GM12878 (cell line): ENCODE results near the gene WDR59. TPM values are rescaled to one million over a fixed set of nuclear protein-coding genes. Genes with fewer than 3 reads are reported as not detected.

Source experiments
- ATAC-seq: fragments of 200-7000 bp; cut with Tn5 transposase; 3 replicates; pipeline ENCODE4 v1.9.1; 2020; ENCODE audit warnings: mild to moderate bottlenecking, moderate library complexity
- BruUV-seq: library from RNA; stranded (reverse); fragments of 400-500 nt; replicated peaks from 2 replicates; lab custom pipeline; 2021; lab: Mats Ljungman, UMichigan
- CTCF ChIA-PET: fragments of 300-600 bp; sonication (Branson Sonifier 250); formaldehyde crosslinking; extraction: SDS; loops from one replicate; lab custom pipeline; 2021; ENCODE audit warnings: inconsistent platforms; lab: Yijun Ruan, JAX
- POLR2A ChIA-PET: fragments of 350-600 bp; formaldehyde crosslinking; extraction: SDS; loops from one replicate; lab custom pipeline; 2021; ENCODE audit warnings: inconsistent platforms; lab: Charles Lee
- RAD21 ChIA-PET: fragments of 300-600 bp; sonication (Branson Sonifier 250); formaldehyde crosslinking; loops from one replicate; lab custom pipeline; 2023; ENCODE audit warnings: antibody characterized with exemption; ENCODE audit not compliant: unreplicated experiment; lab: Charles Lee
- SMC1A ChIA-PET: fragments of 300-600 bp; sonication (Branson Sonifier 250); formaldehyde crosslinking; loops from one replicate; lab custom pipeline; 2023; ENCODE audit not compliant: unreplicated experiment, uncharacterized antibody; lab: Charles Lee
- DNase-seq: peaks from one replicate; pipeline ENCODE4 v3.0.0-alpha.2; 2011; ENCODE audit warnings: low read depth, low spot score
- FAIRE-seq: peaks from 3 replicates; lab custom pipeline; 2011; peaks lifted over from hg19 to GRCh38; lab: Jason Lieb, UNC
- H2AFZ ChIP-seq: 2 replicates; pipeline ENCODE4 v1.6.0; 2011; ENCODE audit warnings: low read depth, low read length, control low read depth; ENCODE audit not compliant: control insufficient read depth
- H3K27ac ChIP-seq: 2 replicates; pipeline ENCODE4 v1.5.1; 2011; ENCODE audit warnings: control low read depth; ENCODE audit not compliant: control insufficient read depth, insufficient read depth
- H3K27me3 ChIP-seq, 2 experiments: replicated peaks in 1 of 2; 2 replicates each; pipeline versions ENCODE4 v1.6.0 to v1.6.1; 2011; ENCODE audit warnings: low read length in 1 of 2; ENCODE audit not compliant: control insufficient read depth in 2 of 2, insufficient read depth in 2 of 2
- H3K36me3 ChIP-seq, 2 experiments: 2 replicates each; pipeline ENCODE4 v1.5.1; 2011; ENCODE audit warnings: low read length in 1 of 2; ENCODE audit not compliant: control insufficient read depth in 2 of 2, insufficient read depth in 2 of 2
- H3K4me1 ChIP-seq: 2 replicates; pipeline ENCODE4 v1.6.1; 2011; ENCODE audit warnings: mild to moderate bottlenecking, low read length, moderate library complexity, mixed read lengths; ENCODE audit not compliant: control insufficient read depth, insufficient read depth
- H3K4me2 ChIP-seq: 2 replicates; pipeline ENCODE4 v1.6.0; 2011; ENCODE audit warnings: control low read depth; ENCODE audit not compliant: control insufficient read depth, insufficient read depth
- H3K4me3 ChIP-seq: fragments of 200-600 bp; sonication (generic); 2 replicates; pipeline ENCODE4 v1.5.1; 2016
- H3K79me2 ChIP-seq: 2 replicates; pipeline ENCODE4 v1.6.0; 2011; ENCODE audit warnings: low read length; ENCODE audit not compliant: control insufficient read depth, insufficient read depth
- H3K9ac ChIP-seq: 2 replicates; pipeline ENCODE4 v1.8.0; 2011; ENCODE audit warnings: low read length, control low read depth, mixed read lengths; ENCODE audit not compliant: control insufficient read depth, insufficient read depth
- H3K9me3 ChIP-seq: replicated peaks from 3 replicates; pipeline ENCODE4 v1.5.1; 2011; ENCODE audit warnings: mild to moderate bottlenecking, low read length; ENCODE audit not compliant: control insufficient read depth, insufficient read depth
- H4K20me1 ChIP-seq: 2 replicates; pipeline ENCODE4 v1.6.0; 2011; ENCODE audit not compliant: control insufficient read depth, insufficient read depth
- CBFB ChIP-seq: IDR thresholded peaks from 2 replicates; pipeline ENCODE4 v1.6.1; 2016; ENCODE audit warnings: antibody characterized with exemption, low read depth
- CBX3 ChIP-seq: fragments of 200-600 bp; sonication (generic); IDR thresholded peaks from 2 replicates; pipeline ENCODE4 v1.6.1; 2016; ENCODE audit warnings: low read depth, borderline replicate concordance
- CUX1 ChIP-seq: IDR thresholded peaks from 2 replicates; pipeline ENCODE4 v1.6.1; 2012; ENCODE audit warnings: improper control_type of control experiment, low read depth, low read length; ENCODE audit not compliant: insufficient replicate concordance
- EED ChIP-seq: sonication (generic); IDR thresholded peaks from 2 replicates; pipeline ENCODE4 v1.6.1; 2016; ENCODE audit warnings: antibody characterized with exemption, low read depth
- HCFC1 ChIP-seq: fragments of 150-350 bp; IDR thresholded peaks from 2 replicates; pipeline ENCODE4 v1.6.1; 2014; ENCODE audit warnings: low read length
- IKZF2 ChIP-seq, 2 experiments: fragments of 450-650 bp; IDR thresholded peaks; 2 replicates each; pipeline ENCODE4 v1.6.1; 2017; ENCODE audit warnings: mild to moderate bottlenecking in 2 of 2, moderate library complexity in 2 of 2
- MAX ChIP-seq: IDR thresholded peaks from 2 replicates; pipeline ENCODE4 v1.6.1; 2012; ENCODE audit warnings: low read depth, low read length, improper control_type of control experiment
- MEF2A ChIP-seq: IDR thresholded peaks from 2 replicates; pipeline ENCODE4 v1.6.1; 2011; ENCODE audit warnings: low read depth, mild to moderate bottlenecking, low read length, moderate library complexity; ENCODE audit not compliant: insufficient read depth
- PML ChIP-seq: IDR thresholded peaks from 2 replicates; pipeline ENCODE4 v1.6.1; 2012; ENCODE audit warnings: low read length, inconsistent platforms
- STAT3 ChIP-seq: IDR thresholded peaks from 2 replicates; pipeline ENCODE4 v1.6.1; 2011; ENCODE audit warnings: low read depth, low read length, improper control_type of control experiment
- USF1 ChIP-seq: IDR thresholded peaks from 2 replicates; pipeline ENCODE4 v1.6.1; 2011; ENCODE audit warnings: borderline replicate concordance, low read depth, mild to moderate bottlenecking, moderate library complexity, mixed read lengths, low read length; ENCODE audit not compliant: insufficient read depth; ENCODE audit errors: extremely low read length
- ZNF384 ChIP-seq: IDR thresholded peaks from 2 replicates; pipeline ENCODE4 v1.6.1; 2012; ENCODE audit warnings: low read depth, mild to moderate bottlenecking, low read length, improper control_type of control experiment, borderline replicate concordance
- ZNF592 ChIP-seq: fragments of 450-650 bp; IDR thresholded peaks from 2 replicates; pipeline ENCODE4 v1.6.1; 2017; ENCODE audit warnings: mild to moderate bottlenecking, moderate library complexity
- WGBS: methylation state at CpG from one replicate; pipeline ENCODE4 v1.1.6; 2016; ENCODE audit warnings: low lambda C conversion rate; ENCODE audit not compliant: insufficient replicate concordance, insufficient coverage; ENCODE audit errors: missing lambda C conversion rate; 5-methylcytosine and 5-hydroxymethylcytosine counted together
- in situ Hi-C: fragments of 300-500 bp; cut with MboI; formaldehyde crosslinking; loops from 9 replicates; pipeline ENCODE4 v1.14.3; 2018; ENCODE audit warnings: mixed read lengths
- intact Hi-C: fragments of 100-400 bp; cut with micrococcal nuclease; formaldehyde crosslinking; loops from one replicate; pipeline ENCODE4 v1.14.2; 2022; ENCODE audit not compliant: unreplicated experiment
- polyA plus RNA-seq, 11 experiments: library from polyadenylated mRNA; depleted of rRNA in 4 of 11; unstranded in 6 of 11; stranded (reverse) in 5 of 11; fragments of >200 nt; fragmentation: Nextera tagmentation in 4 of 11; fragmentation: Illumina TruSeq in 1 of 11; extraction: Ambion mirVana in 4 of 11; extraction: Trizol in 1 of 11; gene quantifications; 1 replicate in 1 of 11; 2 replicates in 10 of 11; pipeline versions ENCODE4 v1.2.1 to v1.2.3, GENCODE V29; 2011 to 2016; ENCODE audit warnings: inconsistent platforms in 2 of 11, missing spikeins in 2 of 11, low read depth in 1 of 11
- total RNA-seq, 4 experiments: library from RNA; depleted of rRNA in 3 of 4; stranded (reverse); fragments of >200 nt in 3 of 4; fragmentation: Illumina TruSeq in 1 of 4; extraction: Trizol in 1 of 4; gene quantifications; 2 replicates each; pipeline versions ENCODE4 v1.2.1 to v1.2.3, GENCODE V29; 2013 to 2021

The WDR59 gene
- total and polyA plus RNA-seq, 10 of the 15 experiments (the other 5 are each of a cell fraction or from before 2014, with no cell fraction given): 9.7 to 78.4 (median 24.5) TPM

GRCh38 chr16:74929636-74930035 is 55.3 kb downstream of the WDR59 start:
- no peak overlapping the region for H3K4me2 ChIP-seq
- H4K20me1 ChIP-seq: no peaks in the 10 kb centered on the region
- H3K4me1 ChIP-seq: no peaks in the 10 kb centered on the region
- no peaks in the 10 kb centered on the region for H3K79me2 ChIP-seq
- no peaks in the 10 kb centered on the region for H3K9me3 ChIP-seq
- no peak overlapping the region for H3K4me3 ChIP-seq
- FAIRE-seq: no peak
- ChIA-PET RAD21 (interaction anchor here (2.5 kb wide), 1 partner anchor 181 kb away, joined by 12 read pairs; no protein-coding TSS in a partner anchor), POLR2A (no interaction called here), CTCF (interaction anchor here (0.7 kb wide), 1 partner anchor 472 kb away, joined by 3 read pairs; no protein-coding TSS in a partner anchor), SMC1A (no interaction called here)
- intact Hi-C loops (no loop called here), in situ Hi-C loops (no loop called here)
- 100% methylated on average over 2 of the region's 2 CpGs for WGBS
- BruUV-seq: no TSS peak
- H3K27ac ChIP-seq: no peak overlapping the region
- no peaks in the 10 kb centered on the region for H3K27me3 ChIP-seq
- DNase-seq: no peak
- H2AFZ ChIP-seq: no peak overlapping the region
- no peak overlapping the region for H3K9ac ChIP-seq
- no peak for ATAC-seq
- peaks cover 0 to 6% of the 10 kb centered on the region in 2 experiments; a peak in 2 of 4 replicates for H3K36me3 ChIP-seq
- no peak for TF ChIP-seq MEF2A
- no peak for TF ChIP-seq ZNF592
- TF ChIP-seq ZNF384: no peak
- no peak for TF ChIP-seq IKZF2 (IDR thresholded peaks at IDR 0.05)
- TF ChIP-seq CBX3: no peak
- TF ChIP-seq USF1: no peak
- no peak for TF ChIP-seq CUX1
- no peak for TF ChIP-seq CBFB
- TF ChIP-seq PML: no peak
- TF ChIP-seq MAX: no peak
- TF ChIP-seq HCFC1: no peak
- no peak for TF ChIP-seq EED
- TF ChIP-seq STAT3: no peak
